BLaER1 (cell line): Measurements from ENCODE around the gene DCPS.

Source experiments
- H3K27ac ChIP-seq: shearing (Covaris generic); formaldehyde crosslinking; 2 replicates; pipeline ENCODE4 v1.8.1; 2022
- H3K27me3 ChIP-seq: shearing (Covaris generic); formaldehyde crosslinking; 2 replicates; pipeline ENCODE4 v1.8.1; 2022
- H3K36me3 ChIP-seq: shearing (Covaris generic); formaldehyde crosslinking; 2 replicates; pipeline ENCODE4 v1.8.1; 2022
- H3K4me1 ChIP-seq: shearing (Covaris generic); formaldehyde crosslinking; 2 replicates; pipeline ENCODE4 v1.8.1; 2022
- H3K4me2 ChIP-seq: shearing (Covaris generic); formaldehyde crosslinking; 2 replicates; pipeline ENCODE4 v1.8.1; 2022
- H3K4me3 ChIP-seq: shearing (Covaris generic); formaldehyde crosslinking; 2 replicates; pipeline ENCODE4 v1.8.1; 2022
- H3K9ac ChIP-seq: shearing (Covaris generic); formaldehyde crosslinking; 2 replicates; pipeline ENCODE4 v1.8.1; 2022
- H3K9me3 ChIP-seq: shearing (Covaris generic); formaldehyde crosslinking; 2 replicates; pipeline ENCODE4 v1.8.1; 2022
- H4K20me1 ChIP-seq: shearing (Covaris generic); formaldehyde crosslinking; 2 replicates; pipeline ENCODE4 v1.8.1; 2022
- Cebpa-rat ChIP-seq: shearing (Covaris generic); IDR thresholded peaks from 2 replicates; pipeline ENCODE4 v1.8.1; 2022

DCPS gene

DNA sequence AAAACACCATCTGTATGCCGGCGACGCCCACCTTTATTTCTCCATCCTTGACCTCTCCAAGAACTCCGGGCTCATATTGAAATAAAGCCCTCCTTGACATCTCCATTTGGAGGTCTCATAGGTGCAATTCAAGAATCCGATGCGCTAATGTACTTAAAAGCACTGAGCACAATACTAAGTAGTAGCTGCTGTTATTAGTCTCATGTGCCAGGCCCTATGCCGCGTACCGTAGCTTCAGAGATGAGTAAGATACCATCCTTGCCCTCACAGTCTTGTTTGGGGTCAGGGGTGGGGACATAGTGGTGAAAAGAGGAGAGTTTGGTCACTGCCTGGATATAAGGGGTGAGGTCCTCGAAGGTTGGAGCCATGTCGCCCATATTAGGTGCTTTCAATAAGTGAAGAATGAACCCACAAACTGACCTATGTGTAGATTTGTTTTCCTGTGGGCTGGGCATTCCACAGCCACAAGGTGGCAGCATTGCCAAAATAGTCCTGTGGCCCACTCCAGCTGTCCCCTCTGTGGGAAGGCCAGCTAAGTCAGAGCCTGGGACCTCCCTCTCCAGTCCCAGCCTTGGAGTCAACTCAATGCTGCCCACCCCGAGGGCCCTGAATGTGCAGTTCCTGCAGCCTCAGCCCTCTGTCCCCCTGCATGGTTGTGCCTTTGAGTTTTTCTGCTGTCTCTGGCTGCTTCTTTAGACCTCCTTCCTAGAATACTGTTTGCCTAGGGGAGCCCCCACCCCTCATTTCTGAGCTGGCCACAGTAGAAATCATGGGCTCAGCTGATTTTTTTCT lies 6.5 kb downstream of the DCPS start:
- Histone ChIP-seq H3K4me1 (peaks cover 27% of the 10 kb centered on the region; the same call in 1 of the 2 replicates), H3K36me3 (peaks cover 75% of the 10 kb centered on the region), H3K4me3 (no peak overlapping the region), H4K20me1 (0 out of 2 replicates have a peak, but pooled peaks cover 15% of the 10 kb centered on the region), H3K9ac (no peak overlapping the region), H3K4me2 (no peak overlapping the region), H3K27me3 (no peaks in the 10 kb centered on the region), H3K27ac (no peak overlapping the region), H3K9me3 (0 out of 2 replicates have a peak, but pooled peaks cover under 1% of the 10 kb centered on the region)
- no peak for TF ChIP-seq Cebpa-rat

DNA sequence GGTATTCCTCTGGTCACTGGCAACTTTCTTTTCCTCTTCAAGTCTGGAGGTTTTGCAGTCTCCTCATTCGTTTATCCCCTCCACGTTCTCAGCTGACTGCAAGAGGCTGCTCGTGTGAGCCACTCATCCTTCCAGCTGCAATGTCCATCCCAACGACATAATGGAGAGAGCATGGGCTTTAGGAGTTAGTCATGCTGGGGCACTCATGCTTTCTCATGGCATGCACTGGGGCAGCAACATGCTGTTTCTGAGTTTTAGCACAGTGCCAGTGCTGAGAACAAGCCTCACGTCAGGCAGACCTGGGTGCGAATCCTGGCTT lies 7.1 kb downstream of the DCPS start:
- Histone ChIP-seq H3K36me3 (peaks cover 81% of the 10 kb centered on the region), H3K27me3 (no peaks in the 10 kb centered on the region), H3K4me1 (peaks cover 22% of the 10 kb centered on the region; the same call in 1 of the 2 replicates), H3K4me2 (no peak overlapping the region), H3K9me3 (peaks cover 6% of the 10 kb centered on the region), H3K27ac (no peak overlapping the region), H3K9ac (no peak overlapping the region), H4K20me1 (0 out of 2 replicates have a peak, but pooled peaks cover 15% of the 10 kb centered on the region), H3K4me3 (no peak overlapping the region)
- TF ChIP-seq Cebpa-rat, result no peak

DNA sequence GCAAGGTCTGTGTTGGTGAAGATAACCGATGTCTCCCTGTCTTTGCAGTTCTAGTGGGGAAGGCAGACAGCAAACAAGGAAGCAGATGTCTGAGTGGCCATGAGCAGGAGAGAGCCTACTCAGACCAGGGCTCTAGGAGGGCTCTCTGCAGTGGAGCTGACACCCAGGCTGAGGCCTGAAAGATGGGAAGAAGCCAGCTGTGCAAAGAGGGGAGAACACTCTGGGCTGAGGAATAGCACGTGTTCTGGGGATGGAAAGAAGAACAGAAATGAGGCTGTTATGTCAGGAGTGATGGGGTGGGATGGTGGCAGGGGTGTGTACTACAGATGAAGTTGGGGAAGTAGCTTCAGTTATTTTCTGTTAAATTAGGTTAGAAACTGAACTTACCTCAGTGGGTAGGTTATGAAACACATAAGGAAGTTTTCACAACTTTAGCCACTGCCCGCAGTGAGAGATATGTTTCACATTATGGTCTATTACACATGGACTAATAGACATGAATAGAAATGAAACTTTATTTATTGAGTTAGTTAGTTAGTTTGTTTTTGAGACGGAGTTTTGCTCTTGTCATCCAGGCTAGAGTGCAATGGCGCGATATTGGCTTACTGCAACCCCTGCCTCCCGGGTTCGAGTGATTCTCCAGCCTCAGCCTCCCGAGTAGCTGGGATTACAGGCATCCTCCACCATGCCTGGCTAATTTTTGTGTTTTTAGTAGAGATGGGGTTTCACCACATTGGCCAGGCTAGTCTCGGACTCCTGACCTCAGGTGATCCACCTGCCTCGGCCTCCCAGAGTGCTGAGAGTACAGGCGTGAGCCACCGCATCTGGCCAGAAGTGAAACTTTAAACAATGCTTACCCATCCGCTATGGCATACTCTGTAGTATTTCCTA lies 7.8 kb downstream of the DCPS start:
- TF ChIP-seq Cebpa-rat, result no peak
- H3K4me1 ChIP-seq, result peaks cover 22% of the 10 kb centered on the region
- H3K27me3 ChIP-seq, result no peaks in the 10 kb centered on the region
- 0 out of 2 replicates have a peak overlapping the region, but pooled peaks have one; percentile 31 for H3K27ac ChIP-seq
- H3K36me3 ChIP-seq, result peaks cover 77% of the 10 kb centered on the region
- H3K9me3 ChIP-seq, result peaks cover 9% of the 10 kb centered on the region
- H3K4me2 ChIP-seq, result no peak overlapping the region
- 0 out of 2 replicates have a peak, but pooled peaks cover 15% of the 10 kb centered on the region for H4K20me1 ChIP-seq
- no peak overlapping the region for H3K9ac ChIP-seq
- no peak overlapping the region for H3K4me3 ChIP-seq

DNA sequence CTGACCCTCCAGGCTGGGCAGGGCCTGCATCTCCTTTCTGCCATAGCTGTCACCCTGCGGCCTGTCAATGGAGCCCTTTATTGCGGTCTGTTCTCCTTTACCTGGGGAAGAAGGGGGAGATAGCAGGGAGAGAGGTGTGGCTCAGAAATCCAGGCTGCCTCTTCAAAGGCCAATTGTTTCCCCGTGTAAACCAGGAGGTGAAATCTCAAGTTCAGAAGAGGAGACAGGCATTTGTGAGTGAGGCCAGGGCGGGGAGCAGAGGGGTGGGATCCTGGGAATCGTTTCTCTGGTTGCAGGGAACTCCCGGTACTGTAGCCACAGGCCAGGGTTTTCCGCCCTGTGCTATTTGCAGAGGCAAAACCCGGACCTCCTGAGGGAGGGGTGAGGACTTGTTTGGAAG lies 9.1 kb downstream of the DCPS start:
- peaks cover 9% of the 10 kb centered on the region for H3K9me3 ChIP-seq
- no peak overlapping the region for H3K9ac ChIP-seq
- peaks cover 75% of the 10 kb centered on the region for H3K36me3 ChIP-seq
- H3K27me3 ChIP-seq, result no peaks in the 10 kb centered on the region
- H3K4me3 ChIP-seq, result no peak overlapping the region
- 0 out of 2 replicates have a peak, but pooled peaks cover 15% of the 10 kb centered on the region for H4K20me1 ChIP-seq
- H3K27ac ChIP-seq, result no peak overlapping the region
- no peak overlapping the region for H3K4me2 ChIP-seq
- peaks cover 28% of the 10 kb centered on the region for H3K4me1 ChIP-seq
- no peak for TF ChIP-seq Cebpa-rat

DNA sequence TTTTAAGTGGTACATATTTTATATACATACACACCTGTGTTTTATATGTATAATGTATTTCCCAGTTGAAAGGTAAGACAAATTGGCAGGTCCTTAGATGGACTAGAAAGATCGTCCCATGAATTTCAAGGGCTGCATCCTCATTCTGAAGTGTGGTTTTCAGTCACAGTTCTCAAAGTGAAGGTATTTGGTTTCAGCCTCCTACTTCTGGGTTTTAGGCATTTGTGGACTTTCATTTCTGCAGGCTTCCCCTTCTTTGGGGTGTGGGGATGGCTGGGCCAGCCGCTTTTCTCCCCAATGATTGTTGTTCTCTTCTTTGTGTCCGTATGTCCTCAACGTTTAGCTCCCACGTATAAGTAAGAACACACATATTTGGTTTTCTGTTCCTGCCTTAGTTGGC lies 10.0 kb downstream of the DCPS start:
- Histone ChIP-seq H3K4me1 (peaks cover 37% of the 10 kb centered on the region), H3K4me3 (no peak overlapping the region), H3K27ac (no peak overlapping the region), H4K20me1 (0 out of 2 replicates have a peak, but pooled peaks cover 15% of the 10 kb centered on the region), H3K9ac (no peak overlapping the region), H3K4me2 (no peak overlapping the region), H3K36me3 (peaks cover 66% of the 10 kb centered on the region), H3K9me3 (peaks cover 9% of the 10 kb centered on the region), H3K27me3 (no peaks in the 10 kb centered on the region)
- TF ChIP-seq Cebpa-rat, result no peak

DNA sequence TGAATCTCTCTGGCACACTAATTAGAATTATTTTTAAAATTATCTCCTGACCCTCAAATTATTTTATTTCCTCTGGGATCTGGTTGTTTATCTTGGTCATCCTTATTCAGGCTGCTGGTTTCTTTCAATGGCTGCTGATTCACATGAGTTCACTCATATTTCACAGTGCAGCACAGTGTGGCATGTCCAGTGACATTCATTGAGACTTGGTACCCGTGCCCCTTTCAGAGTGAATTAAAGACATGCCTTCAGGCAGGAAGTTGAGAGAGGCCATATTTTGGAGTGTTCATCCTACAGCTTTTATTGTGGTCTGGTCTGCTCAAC lies 13.5 kb downstream of the DCPS start:
- H3K4me2 ChIP-seq, result peak overlapping the region; percentile 91
- H3K4me1 ChIP-seq, result peaks cover 49% of the 10 kb centered on the region
- H3K27me3 ChIP-seq, result no peaks in the 10 kb centered on the region
- H3K9me3 ChIP-seq, result peaks cover 9% of the 10 kb centered on the region
- peaks cover 5% of the 10 kb centered on the region; the same call in 1 of the 2 replicates for H4K20me1 ChIP-seq
- peak overlapping the region; percentile 79 for H3K27ac ChIP-seq
- H3K36me3 ChIP-seq, result peaks cover 45% of the 10 kb centered on the region
- peak overlapping the region; percentile 66 for H3K9ac ChIP-seq
- H3K4me3 ChIP-seq, result no peak overlapping the region
- TF ChIP-seq Cebpa-rat, result no peak

DNA sequence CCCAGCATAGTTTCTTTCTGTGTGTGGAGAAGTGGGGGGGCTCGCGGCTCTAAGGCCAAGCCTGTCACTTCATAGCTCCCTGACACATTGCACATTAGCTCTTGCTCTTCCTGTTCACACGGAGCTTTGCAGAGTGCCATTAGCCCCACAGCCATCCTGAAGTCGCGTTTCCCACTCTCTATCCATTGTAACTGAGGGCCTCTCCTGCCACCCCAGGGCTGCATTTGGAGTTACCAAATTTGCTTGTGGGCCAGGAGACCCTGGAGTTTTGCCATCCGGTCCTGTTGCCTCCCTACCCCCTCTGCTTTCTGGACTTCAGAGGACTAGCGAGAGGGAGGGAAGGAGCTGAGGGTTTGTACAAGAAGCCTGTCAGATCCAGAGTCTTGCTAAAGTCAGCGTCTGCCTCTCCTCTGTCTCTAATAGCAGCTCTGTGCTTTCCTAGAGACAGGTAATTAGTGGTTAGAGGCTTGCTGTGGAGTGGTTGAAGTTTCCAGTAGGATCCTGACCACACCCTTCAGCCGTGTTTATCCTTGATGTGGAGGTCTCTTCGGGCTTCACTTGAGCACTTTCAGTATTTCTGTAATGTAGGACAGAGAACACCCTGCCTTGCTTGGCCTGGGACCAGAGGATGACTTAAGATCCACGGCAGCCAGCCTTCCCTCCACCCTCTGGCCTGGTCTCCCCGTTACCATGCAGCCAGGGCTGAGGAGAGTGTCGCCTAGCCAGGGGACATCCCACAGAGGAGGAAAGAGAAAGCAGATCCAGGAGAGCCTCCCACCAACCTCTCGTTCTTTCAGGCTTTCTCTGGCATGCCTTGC lies 14.1 kb downstream of the DCPS start:
- Histone ChIP-seq H4K20me1 (peaks cover 5% of the 10 kb centered on the region; the same call in 1 of the 2 replicates), H3K4me2 (peak overlapping the region; percentile 91), H3K4me3 (0 out of 2 replicates have a peak overlapping the region, but pooled peaks have one; percentile 17), H3K9me3 (peaks cover 9% of the 10 kb centered on the region), H3K36me3 (peaks cover 43% of the 10 kb centered on the region), H3K27ac (peak overlapping the region; percentile 79), H3K9ac (peak overlapping the region; percentile 66), H3K27me3 (no peaks in the 10 kb centered on the region), H3K4me1 (peaks cover 49% of the 10 kb centered on the region)
- TF ChIP-seq Cebpa-rat, result no peak

DNA sequence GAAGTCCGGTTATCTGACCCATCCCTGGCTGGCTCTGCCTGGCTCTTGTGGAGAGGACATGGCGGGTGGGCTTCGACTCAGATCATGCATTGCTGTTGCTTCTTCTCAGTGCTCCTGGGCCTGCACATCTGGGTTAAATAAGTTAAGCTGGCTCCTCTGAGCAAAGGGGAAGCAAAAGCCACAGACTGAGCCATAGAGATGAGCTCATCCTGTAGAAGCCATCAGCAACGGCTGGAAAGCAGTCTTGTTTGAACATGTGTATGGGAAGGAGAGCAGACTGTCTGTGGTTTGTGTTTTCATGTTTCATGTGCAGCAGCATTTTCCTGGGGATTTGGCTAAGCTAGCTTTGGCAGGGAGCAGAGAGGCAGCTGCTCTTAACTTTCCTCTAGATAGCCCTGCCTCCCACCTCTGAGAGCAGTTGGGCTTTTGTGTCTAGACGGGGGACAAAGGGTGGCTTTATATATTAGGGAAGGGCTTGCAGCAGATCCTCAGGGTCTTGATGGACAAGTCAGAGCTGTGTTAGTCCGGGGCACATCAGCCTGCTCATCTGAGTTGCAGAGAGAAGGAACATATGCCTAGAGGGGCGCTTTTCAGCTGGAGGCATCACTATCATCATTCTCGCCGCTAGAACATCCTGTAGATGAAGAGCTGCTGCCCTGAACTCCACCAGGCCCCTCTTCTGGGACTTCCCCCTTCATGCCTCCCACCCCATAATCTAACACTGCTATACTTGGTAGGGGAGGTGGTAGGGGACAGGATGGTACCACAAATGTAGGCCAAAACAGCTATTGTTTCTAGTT lies 14.9 kb downstream of the DCPS start:
- H3K9ac ChIP-seq, result peak overlapping the region; percentile 66
- no peak for TF ChIP-seq Cebpa-rat
- peaks cover 5% of the 10 kb centered on the region; the same call in 1 of the 2 replicates for H4K20me1 ChIP-seq
- H3K27ac ChIP-seq, result peak overlapping the region; percentile 79
- peaks cover 9% of the 10 kb centered on the region for H3K9me3 ChIP-seq
- H3K4me2 ChIP-seq, result peak overlapping the region; percentile 91
- H3K4me3 ChIP-seq, result peak overlapping the region; percentile 35
- H3K27me3 ChIP-seq, result no peaks in the 10 kb centered on the region
- peaks cover 42% of the 10 kb centered on the region for H3K36me3 ChIP-seq
- H3K4me1 ChIP-seq, result peaks cover 49% of the 10 kb centered on the region
